ENCODE results near the gene TCF12. TPM values are rescaled to one million over a fixed set of nuclear protein-coding genes. Genes with fewer than 3 reads are reported as not detected.

The TCF12 gene
- total RNA-seq, 1 experiment from 2014 or later: 102 TPM

GRCh38 chr15:57152666-57153539, 234.5 kb downstream of the TCF12 start:
- BruUV-seq (replicated peaks): no TSS peak

DNA sequence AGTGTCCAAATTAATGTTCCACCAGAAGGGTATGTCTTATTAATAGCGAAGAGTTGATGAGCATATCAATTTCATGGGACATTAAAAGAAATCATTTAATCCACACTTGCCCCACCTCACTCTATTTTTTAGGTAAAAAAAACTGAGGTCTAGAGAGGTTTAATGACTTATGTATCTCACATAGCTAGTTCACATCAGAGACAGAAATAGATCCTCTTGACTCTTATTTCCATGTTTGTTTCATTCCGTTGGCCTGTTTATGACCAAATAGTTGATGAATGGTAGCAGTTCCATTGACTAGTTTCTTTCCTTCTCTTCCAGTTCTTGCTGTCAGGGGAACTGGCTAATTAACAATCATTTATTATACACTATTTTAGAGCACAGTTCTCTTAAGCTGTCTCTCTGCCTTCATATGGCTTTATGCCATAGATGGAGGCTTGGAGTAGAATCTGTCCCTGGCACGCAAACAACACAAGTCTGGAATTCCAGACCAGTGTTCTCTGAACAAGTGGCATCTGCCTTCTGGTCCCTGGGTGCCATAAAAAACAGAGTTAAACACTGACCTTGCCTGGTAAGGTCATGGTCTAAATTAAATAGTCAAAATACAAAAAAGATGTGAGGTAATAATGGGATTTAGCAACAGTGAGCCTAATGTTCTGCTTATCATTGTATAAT, 237.9 kb downstream of the TCF12 start:
- TF ChIP-seq, protein P1, sequence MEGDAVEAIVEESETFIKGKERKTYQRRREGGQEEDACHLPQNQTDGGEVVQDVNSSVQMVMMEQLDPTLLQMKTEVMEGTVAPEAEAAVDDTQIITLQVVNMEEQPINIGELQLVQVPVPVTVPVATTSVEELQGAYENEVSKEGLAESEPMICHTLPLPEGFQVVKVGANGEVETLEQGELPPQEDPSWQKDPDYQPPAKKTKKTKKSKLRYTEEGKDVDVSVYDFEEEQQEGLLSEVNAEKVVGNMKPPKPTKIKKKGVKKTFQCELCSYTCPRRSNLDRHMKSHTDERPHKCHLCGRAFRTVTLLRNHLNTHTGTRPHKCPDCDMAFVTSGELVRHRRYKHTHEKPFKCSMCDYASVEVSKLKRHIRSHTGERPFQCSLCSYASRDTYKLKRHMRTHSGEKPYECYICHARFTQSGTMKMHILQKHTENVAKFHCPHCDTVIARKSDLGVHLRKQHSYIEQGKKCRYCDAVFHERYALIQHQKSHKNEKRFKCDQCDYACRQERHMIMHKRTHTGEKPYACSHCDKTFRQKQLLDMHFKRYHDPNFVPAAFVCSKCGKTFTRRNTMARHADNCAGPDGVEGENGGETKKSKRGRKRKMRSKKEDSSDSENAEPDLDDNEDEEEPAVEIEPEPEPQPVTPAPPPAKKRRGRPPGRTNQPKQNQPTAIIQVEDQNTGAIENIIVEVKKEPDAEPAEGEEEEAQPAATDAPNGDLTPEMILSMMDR (IDR thresholded peaks at IDR 0.05): no peak
- TF ChIP-seq SIN3A (IDR thresholded peaks at IDR 0.05; ENCODE audit: borderline replicate concordance, insufficient read depth, low read depth, low read length): no peak
- TF ChIP-seq, protein P2, sequence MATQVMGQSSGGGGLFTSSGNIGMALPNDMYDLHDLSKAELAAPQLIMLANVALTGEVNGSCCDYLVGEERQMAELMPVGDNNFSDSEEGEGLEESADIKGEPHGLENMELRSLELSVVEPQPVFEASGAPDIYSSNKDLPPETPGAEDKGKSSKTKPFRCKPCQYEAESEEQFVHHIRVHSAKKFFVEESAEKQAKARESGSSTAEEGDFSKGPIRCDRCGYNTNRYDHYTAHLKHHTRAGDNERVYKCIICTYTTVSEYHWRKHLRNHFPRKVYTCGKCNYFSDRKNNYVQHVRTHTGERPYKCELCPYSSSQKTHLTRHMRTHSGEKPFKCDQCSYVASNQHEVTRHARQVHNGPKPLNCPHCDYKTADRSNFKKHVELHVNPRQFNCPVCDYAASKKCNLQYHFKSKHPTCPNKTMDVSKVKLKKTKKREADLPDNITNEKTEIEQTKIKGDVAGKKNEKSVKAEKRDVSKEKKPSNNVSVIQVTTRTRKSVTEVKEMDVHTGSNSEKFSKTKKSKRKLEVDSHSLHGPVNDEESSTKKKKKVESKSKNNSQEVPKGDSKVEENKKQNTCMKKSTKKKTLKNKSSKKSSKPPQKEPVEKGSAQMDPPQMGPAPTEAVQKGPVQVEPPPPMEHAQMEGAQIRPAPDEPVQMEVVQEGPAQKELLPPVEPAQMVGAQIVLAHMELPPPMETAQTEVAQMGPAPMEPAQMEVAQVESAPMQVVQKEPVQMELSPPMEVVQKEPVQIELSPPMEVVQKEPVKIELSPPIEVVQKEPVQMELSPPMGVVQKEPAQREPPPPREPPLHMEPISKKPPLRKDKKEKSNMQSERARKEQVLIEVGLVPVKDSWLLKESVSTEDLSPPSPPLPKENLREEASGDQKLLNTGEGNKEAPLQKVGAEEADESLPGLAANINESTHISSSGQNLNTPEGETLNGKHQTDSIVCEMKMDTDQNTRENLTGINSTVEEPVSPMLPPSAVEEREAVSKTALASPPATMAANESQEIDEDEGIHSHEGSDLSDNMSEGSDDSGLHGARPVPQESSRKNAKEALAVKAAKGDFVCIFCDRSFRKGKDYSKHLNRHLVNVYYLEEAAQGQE (IDR thresholded peaks at IDR 0.05; ENCODE audit: insufficient read depth in 1 of 2, low read depth in 2 of 2, low read length in 1 of 2): no peak
- TF ChIP-seq POLR2AphosphoS5 (IDR thresholded peaks at IDR 0.05; ENCODE audit: low read depth, low read length): no peak
- no peak for TF ChIP-seq TCF7L2 (IDR thresholded peaks at IDR 0.05; ENCODE audit: low read depth, low read length)
- ATAC-seq: no peak
- ChIA-PET CTCF (no interaction called here), POLR2A (no interaction called here)
- intact Hi-C loops (cut with micrococcal nuclease; ENCODE audit: unreplicated experiment): no loop called here
- Histone ChIP-seq H3K27ac (ENCODE audit: low read length) (no peak overlapping the region), H3K36me3 (ENCODE audit: control insufficient read depth, insufficient read depth, low read length) (no peaks in the 10 kb centered on the region), H3K4me1 (ENCODE audit: control insufficient read depth, insufficient read depth, low read length) (0 out of 2 replicates have a peak, but pooled peaks cover 3% of the 10 kb centered on the region), H3K4me3 (ENCODE audit: low read depth in 2 of 2, low read length in 2 of 2) (no peak overlapping the region), H3K27me3 (ENCODE audit: control insufficient read depth, insufficient read depth, low read length) (no peaks in the 10 kb centered on the region), H3K9me3 (ENCODE audit: control insufficient read depth, insufficient read depth, low read depth, low read length) (peaks cover 4% of the 10 kb centered on the region; the same call in 1 of the 2 replicates)
- in situ Hi-C loops (cut with HindIII; ENCODE audit: low pct_unique_long_range_greater_than_20kb, low sequenced_read_pairs): no loop called here
- no TSS peak for BruUV-seq (replicated peaks)
- no peak for DNase-seq (ENCODE audit: low read depth, low spot score)

More at GRCh38 chr15:57152666-57153539, 234.5 kb downstream of the TCF12 start:
- Histone ChIP-seq H3K27me3 (ENCODE audit: control insufficient read depth, insufficient read depth, low read length) (no peaks in the 10 kb centered on the region), H3K27ac (ENCODE audit: low read length) (no peak overlapping the region), H3K9me3 (ENCODE audit: control insufficient read depth, insufficient read depth, low read depth, low read length) (peaks cover 4% of the 10 kb centered on the region; the same call in 1 of the 2 replicates), H3K36me3 (ENCODE audit: control insufficient read depth, insufficient read depth, low read length) (no peaks in the 10 kb centered on the region), H3K4me3 (ENCODE audit: low read depth in 2 of 2, low read length in 2 of 2) (no peak overlapping the region), H3K4me1 (ENCODE audit: control insufficient read depth, insufficient read depth, low read length) (0 out of 2 replicates have a peak, but pooled peaks cover 3% of the 10 kb centered on the region)
- DNase-seq (ENCODE audit: low read depth, low spot score) (no peak), ATAC-seq (no peak)
- TF ChIP-seq, protein P1 (IDR thresholded peaks at IDR 0.05): no peak
- TF ChIP-seq POLR2AphosphoS5 (IDR thresholded peaks at IDR 0.05; ENCODE audit: low read depth, low read length): no peak
- TF ChIP-seq, protein P2 (IDR thresholded peaks at IDR 0.05; ENCODE audit: insufficient read depth in 1 of 2, low read depth in 2 of 2, low read length in 1 of 2): no peak
- ChIA-PET POLR2A (no interaction called here), CTCF (no interaction called here)
- in situ Hi-C loops (cut with HindIII; ENCODE audit: low pct_unique_long_range_greater_than_20kb, low sequenced_read_pairs): no loop called here
- intact Hi-C loops (cut with micrococcal nuclease; ENCODE audit: unreplicated experiment): no loop called here
